ENCODE data around the gene SKAP1. TPM values are rescaled to one million over a fixed set of nuclear protein-coding genes. Genes with fewer than 3 reads are reported as not detected.

The SKAP1 gene
- total and polyA plus RNA-seq, 10 donors = 11.5 to 28.9 (median 20.5) TPM

GRCh38 chr17:48084932-48085331, 345.1 kb downstream of the SKAP1 start:
- TF ChIP-seq CTCF (IDR thresholded peaks at IDR 0.05 in 8 of 11, conservative IDR thresholded peaks at IDR 0.05 in 3 of 11) (no peak), POLR2AphosphoS5 (IDR thresholded peaks at IDR 0.05) (no peak)
- H3K36me3 ChIP-seq = peaks cover 0 to 5% (median 0%) of the 10 kb centered on the region in 6 donors
- no peak for DNase-seq
- peaks cover 0 to 21% (median 11%) of the 10 kb centered on the region in 6 donors for H3K4me1 ChIP-seq
- H3K27me3 ChIP-seq (replicated peaks in 1 of 7) = no peaks in the 10 kb centered on the region
- H3K9me3 ChIP-seq = no peaks in the 10 kb centered on the region
- no peak overlapping the region for H3K4me3 ChIP-seq
- WGBS, 5 donors = 59 to 73% (median 68%) methylated on average over 2 of the region's 2 CpGs
- H3K27ac ChIP-seq = no peak overlapping the region
- intact Hi-C loops (cut with DNase I; ENCODE audit: low total_unique reads) = loop anchor here (5.0 kb wide), 1 partner anchor 47 kb away; no protein-coding TSS in a partner anchor

Small RNAs within 50 kb of the gene (microRNA-seq; reads per million reads assigned to microRNA genes)
- gene MIR1203 = 0 reads per million in 3 donors

Small RNAs within 50 kb of the gene (small RNA-seq; reads per million reads assigned to genes)
- gene MIR1203 = 0 reads per million in 4 donors
- gene RF00012 = 0 reads per million in 4 donors
- 0 reads per million in 4 donors for gene RF00019
- 0 reads per million in 4 donors for gene RNU6-1152P
- 0 to 0.14 (median 0) reads per million in 4 donors for gene RNU6-1201P

Other genes starting within 250 kb of the SKAP1 start
- gene HOXB1, start 100.8 kb upstream of the SKAP1 start, total RNA-seq = not detected
- gene HOXB1, start 100.8 kb upstream of the SKAP1 start, polyA plus RNA-seq = under 1 TPM in 1 of 3 donors, not detected in 2; 0.06 TPM
- 10 to 100 TPM in 4 of 7 donors, 1 to 10 TPM in 3; 5.9 to 21.9 (median 10.2) TPM for gene HOXB2, start 114.9 kb upstream of the SKAP1 start, total RNA-seq
- gene HOXB2, start 114.9 kb upstream of the SKAP1 start, polyA plus RNA-seq = 1 to 10 TPM; 7.2 to 8.2 (median 8.0) TPM
- gene HOXB4, start 148.1 kb upstream of the SKAP1 start, total RNA-seq = 1 to 10 TPM; 1.9 to 6.4 (median 3.6) TPM
- 1 to 10 TPM; 2.3 to 2.7 (median 2.4) TPM for gene HOXB4, start 148.1 kb upstream of the SKAP1 start, polyA plus RNA-seq
- gene HOXB3, start 160.0 kb upstream of the SKAP1 start, total RNA-seq = 10 to 100 TPM in 4 of 7 donors, 1 to 10 TPM in 3; 6.8 to 23.1 (median 10.4) TPM
- 1 to 10 TPM; 3.6 to 7.8 (median 6.5) TPM for gene HOXB3, start 160.0 kb upstream of the SKAP1 start, polyA plus RNA-seq
- 1 to 10 TPM in 3 of 7 donors, under 1 TPM in 4; 0.43 to 2.6 (median 0.67) TPM for gene HOXB5, start 163.6 kb upstream of the SKAP1 start, total RNA-seq
- gene HOXB5, start 163.6 kb upstream of the SKAP1 start, polyA plus RNA-seq = 1 to 10 TPM in 2 of 3 donors, under 1 TPM in 1; 0.91 to 1.5 (median 1.3) TPM
- 1 to 10 TPM; 1.2 to 4.5 (median 3.3) TPM for gene HOXB6, start 174.8 kb upstream of the SKAP1 start, total RNA-seq
- gene HOXB6, start 174.8 kb upstream of the SKAP1 start, polyA plus RNA-seq = 1 to 10 TPM; 1.7 to 3.4 (median 2.1) TPM
- gene HOXB7, start 180.8 kb upstream of the SKAP1 start, total RNA-seq = 1 to 10 TPM; 1.3 to 3.5 (median 2.7) TPM
- gene HOXB7, start 180.8 kb upstream of the SKAP1 start, polyA plus RNA-seq = 1 to 10 TPM; 3.2 to 7.5 (median 3.3) TPM
- not detected for gene HOXB8, start 185.1 kb upstream of the SKAP1 start, total RNA-seq
- gene HOXB8, start 185.1 kb upstream of the SKAP1 start, polyA plus RNA-seq = under 1 TPM in 2 of 3 donors, not detected in 1; 0.07 to 0.14 TPM
- under 1 TPM in 2 of 7 donors, not detected in 5; 0.30 to 0.42 TPM for gene HOXB9, start 196.1 kb upstream of the SKAP1 start, total RNA-seq
- under 1 TPM; 0.10 to 0.50 (median 0.50) TPM for gene HOXB9, start 196.1 kb upstream of the SKAP1 start, polyA plus RNA-seq